Cardiac fibroblast (primary cell): ENCODE data around the gene DCTN5.

Experiments used
- DNase-seq, 2 donors: peaks; one replicate each; pipeline versions ENCODE4 v3.0.0 to v3.0.0-alpha.2; 2010; ENCODE audit warnings: low read depth in 2 of 2
- H3K4me3 ChIP-seq, 2 donors: replicated peaks in 1 of 2; 1 replicate in 1 of 2; 2 replicates in 1 of 2; pipeline ENCODE4 v1.5.1; 2011; ENCODE audit warnings: low read depth in 2 of 2, low read length in 2 of 2, mild to moderate bottlenecking in 2 of 2, moderate library complexity in 1 of 2
- CTCF ChIP-seq: IDR thresholded peaks from one replicate; pipeline ENCODE4 v1.5.1; 2011; ENCODE audit warnings: low read depth, mild to moderate bottlenecking, low read length, inconsistent platforms

Gene DCTN5

DNA sequence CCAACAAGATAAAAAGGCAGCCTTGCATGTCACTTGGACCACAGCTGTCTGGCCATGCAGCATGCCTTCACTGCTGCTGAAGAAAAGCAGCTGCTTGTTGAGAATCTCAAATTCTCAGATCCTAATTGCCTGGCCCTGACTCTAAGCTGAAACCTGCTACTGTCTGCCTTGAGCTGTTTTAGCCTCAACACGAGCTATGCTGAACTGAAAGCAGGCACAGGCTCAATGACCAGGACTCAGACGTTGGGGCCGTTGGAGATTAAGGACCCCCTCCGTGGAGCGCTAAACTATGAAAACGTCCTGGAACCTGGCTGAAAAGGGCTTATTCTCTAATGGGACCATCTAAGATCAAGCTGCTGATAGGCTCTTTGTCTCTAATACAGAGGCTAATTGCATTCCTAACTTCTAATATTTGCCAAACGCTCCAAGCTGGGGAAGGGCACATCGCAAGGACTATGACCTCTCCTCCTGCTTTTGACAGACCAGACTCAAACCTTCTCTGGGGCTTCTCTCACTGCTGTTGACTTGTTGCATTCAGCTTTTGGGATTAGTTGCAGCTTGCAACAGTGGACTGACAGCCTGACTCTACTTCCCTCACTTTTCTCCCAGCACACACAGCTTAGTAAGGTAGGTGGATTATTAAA lies 32.8 kb downstream of the DCTN5 start:
- no peak overlapping the region for H3K4me3 ChIP-seq
- DNase-seq: no peak
- no peak for TF ChIP-seq CTCF

DNA sequence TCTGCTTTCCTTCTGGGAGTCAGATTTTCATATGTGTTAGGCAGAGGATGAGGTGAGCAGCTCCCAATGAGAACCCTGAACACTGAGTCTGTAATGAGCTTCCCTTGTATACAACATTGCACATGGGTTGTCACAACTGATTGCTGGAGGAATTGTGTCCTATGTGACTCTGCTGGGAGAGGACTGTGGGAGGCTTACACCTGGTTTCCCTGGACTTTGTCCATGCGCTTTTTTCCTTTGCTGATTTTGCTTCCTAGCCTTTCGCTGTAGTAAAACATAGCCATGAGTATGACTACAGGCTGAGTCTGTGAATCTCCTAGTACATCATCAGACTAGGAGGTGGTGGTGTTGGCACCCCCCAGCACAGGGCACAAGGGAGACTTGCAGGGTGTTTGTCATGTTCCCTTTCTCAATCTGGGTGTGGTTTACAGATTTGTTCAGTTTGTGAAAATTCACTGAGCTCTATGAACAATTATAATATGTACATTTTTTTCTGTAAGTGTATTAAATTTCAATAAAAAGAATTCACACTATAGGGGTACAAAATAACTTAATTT lies 35.7 kb downstream of the DCTN5 start:
- DNase-seq: peak in 1 of 2 donors; percentile 43
- H3K4me3 ChIP-seq: no peak overlapping the region
- no peak for TF ChIP-seq CTCF

GRCh38 chr16:23678430-23679273 lies 37.4 kb downstream of the DCTN5 start, which contains the start of gene PLK1:
Gene PLK1, plus strand, starts transcription at chr16:23678889. Its CDS starts 44 bp downstream, at chr16:23678933.
- peak within 1 kb of the TSS; percentile 65 to 73 for H3K4me3 ChIP-seq
- TF ChIP-seq CTCF: peak; percentile 38
- DNase-seq: peak; percentile 80 to 87

GRCh38 chr16:23679274-23679985 lies 38.2 kb downstream of the DCTN5 start:
- DNase-seq: peak; percentile 27 to 46
- TF ChIP-seq CTCF: no peak
- H3K4me3 ChIP-seq: peak overlapping the region; percentile 65 to 73

DNA sequence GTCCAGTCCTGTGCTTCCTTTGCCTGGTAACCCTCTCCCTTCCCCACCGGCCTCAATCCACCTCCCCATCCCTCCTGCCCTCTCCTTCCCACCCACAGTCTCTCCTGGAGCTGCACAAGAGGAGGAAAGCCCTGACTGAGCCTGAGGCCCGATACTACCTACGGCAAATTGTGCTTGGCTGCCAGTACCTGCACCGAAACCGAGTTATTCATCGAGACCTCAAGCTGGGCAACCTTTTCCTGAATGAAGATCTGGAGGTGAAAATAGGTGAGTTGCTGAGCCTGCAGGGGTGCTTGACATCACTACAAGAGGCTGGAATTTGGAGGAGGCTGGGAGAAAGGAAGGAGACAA lies 38.7 kb downstream of the DCTN5 start:
- H3K4me3 ChIP-seq: peak overlapping the region; percentile 65 to 73
- no peak for DNase-seq
- no peak for TF ChIP-seq CTCF

- TF ChIP-seq CTCF: no peak
- no peak overlapping the region for H3K4me3 ChIP-seq
- DNase-seq: peak; percentile 67 to 76
Measured at GRCh38 chr16:23682181-23682580, 40.9 kb downstream of the DCTN5 start.
